ENCODE data around the gene MOB1B.
"Not testable (repeated sequence)": the region's sequence is repeated elsewhere in the genome, so short reads cannot be mapped to it uniquely, and the experiment has no call there.

- not testable (repeated sequence) for TF ChIP-seq CTCF, POLR2AphosphoS5, POLR2A, EP300 (IDR thresholded peaks at IDR 0.05)
Measured at GRCh38 chr4:70999639-71000038, 97.5 kb downstream of the MOB1B start.

Measured in upper lobe of left lung (tissue), 4 donors.